Activated CD4-positive, alpha-beta T cell treated with anti-CD3 and anti-CD28 coated beads, Interleukin-2, Interleukin-6, amounts not matched to agents 100 ng/mL and 50 ng/mL, durations not matched to agents 16 hours and 8 hours (primary cell): ENCODE measurements around the gene HSPA1L.

Experiments
- DNase-seq: peaks from one replicate; pipeline ENCODE4 v3.0.0-alpha.2; 2020

The HSPA1L gene

DNA sequence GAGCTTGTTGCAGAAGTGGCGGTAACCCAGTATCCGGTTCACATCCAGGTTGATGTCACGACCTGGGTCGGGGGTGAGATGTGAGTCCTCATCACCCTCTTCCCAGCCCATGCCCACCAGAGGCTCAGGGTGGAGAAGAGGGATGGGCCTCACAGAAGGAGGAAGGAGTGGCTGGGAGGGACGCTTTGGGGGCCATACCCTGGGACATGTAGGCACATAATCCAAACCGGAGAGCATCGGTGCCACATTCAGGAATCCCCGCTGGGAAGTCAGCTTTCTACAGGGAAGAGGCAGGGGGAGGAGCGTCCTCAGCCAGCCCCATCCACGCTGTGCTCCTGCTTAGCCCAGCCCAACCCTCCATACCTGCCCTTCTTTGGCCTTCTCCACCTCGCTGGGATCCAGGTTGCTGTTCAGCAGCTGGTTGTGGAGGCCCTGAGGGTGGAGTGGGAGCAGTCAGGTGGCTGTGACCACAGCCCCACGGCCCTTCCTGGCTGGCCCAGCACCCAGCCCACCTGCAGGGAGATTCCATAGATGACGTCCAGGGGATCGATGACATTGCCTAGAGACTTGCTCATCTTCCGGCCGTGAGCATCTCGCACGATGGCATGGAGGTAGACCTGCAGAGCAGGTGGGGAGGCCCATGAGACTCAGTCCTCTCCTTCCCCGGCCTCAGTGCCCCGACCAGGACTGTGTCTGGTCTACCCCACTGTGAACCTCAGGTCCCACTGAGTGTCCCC is 34.4 kb downstream of the HSPA1L start:
- no peak for DNase-seq

DNA sequence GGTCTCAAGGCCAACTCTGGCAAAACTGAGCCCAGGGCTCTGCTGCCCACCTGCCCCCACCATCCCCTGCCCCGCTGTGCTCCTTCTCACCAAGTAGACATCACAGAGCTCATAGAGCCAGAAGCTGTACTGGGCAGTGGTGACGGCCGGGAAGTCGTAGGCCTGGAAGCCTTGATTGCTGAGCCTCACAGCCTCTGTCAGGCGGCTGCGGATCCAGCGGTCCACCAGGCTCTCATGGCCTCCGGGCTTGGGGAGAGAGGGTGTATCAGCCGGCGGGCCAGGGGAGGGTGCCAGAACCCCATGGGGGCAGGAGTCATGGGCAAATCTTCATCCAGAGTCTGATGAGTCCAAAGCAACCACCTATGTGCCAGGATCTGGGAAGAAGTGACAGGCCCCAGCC is 35.2 kb downstream of the HSPA1L start:
- no peak for DNase-seq

DNA sequence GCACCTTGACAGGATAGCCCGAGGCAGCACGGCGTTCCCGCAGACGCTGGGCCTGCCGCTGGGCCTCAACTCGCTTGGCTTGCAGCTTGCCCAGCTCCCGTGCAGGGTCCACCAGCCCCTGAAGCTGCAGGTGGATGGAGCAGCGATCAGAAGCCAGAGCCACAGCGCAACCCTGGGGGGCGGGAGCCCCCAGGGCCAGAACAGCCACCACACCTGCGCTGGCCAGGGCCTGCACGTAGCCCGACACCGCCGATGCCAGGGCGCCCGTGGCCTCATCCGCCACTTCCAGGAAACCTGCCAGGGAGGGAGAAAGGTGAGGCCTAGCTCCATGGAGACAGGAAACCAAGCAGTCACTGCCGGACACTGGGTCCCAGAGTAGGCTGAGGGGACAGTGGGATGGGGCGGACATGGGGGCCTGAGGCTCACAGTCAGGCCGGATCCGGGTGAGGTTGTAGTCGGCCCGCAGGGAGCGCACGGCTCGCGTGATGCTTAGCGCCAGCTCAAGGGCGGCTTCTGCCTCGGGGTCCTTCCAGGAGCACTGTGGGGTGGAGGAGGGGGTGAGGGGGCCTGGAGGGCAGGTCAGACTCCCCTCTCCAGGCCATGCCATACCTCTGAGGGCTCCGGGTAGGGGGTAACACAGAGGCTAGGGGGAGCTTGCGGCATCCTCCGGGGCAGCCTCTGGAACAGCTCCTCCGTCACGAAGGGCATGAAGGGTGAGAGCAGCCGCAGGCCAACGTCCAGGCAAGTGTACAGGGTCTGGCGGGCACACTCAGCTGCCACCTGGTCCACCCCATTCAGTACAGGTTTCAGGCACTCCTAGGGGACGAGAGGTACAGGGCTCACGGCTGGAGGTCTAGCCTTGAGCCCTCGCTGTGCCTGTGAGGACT is 35.8 kb downstream of the HSPA1L start:
- no peak for DNase-seq

DNA sequence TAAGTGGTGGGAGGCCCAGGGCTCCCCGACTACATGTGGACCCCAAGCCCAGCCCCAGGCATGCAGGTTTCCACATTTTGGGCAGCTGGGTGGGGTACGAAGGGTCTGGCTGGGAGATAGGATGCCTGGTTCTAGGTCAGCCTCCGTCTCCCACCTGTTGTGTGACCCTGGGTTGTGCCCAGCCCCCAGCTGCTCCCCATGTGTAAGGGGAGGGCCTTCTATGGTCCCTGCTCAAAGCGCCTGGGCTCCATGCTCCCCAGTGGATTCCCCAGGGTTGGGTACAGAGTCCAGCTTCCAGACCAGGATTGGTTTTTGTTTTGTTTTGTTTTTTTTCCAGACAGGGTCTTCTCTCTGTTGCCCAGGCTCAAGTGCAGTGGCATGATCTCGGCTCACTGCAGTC is 36.9 kb downstream of the HSPA1L start:
- no peak for DNase-seq

DNA sequence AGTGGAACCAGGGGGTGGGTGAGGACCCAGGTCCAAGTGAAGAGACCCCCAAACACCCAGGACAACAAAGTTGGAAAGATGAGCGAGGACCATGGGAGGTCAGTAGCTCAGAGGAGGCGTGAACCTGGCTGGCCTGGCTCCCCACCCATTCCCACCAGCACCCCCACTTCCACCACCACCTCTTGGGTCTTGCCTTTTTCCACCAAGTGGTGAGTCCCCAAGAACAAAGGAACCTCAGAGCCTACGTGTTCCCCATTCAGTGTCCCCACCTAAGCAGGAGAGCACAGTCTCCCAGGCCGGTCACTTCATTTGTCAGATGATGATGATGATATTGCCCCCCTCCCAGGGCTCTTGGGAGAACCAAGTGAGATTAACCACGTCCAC is 37.4 kb downstream of the HSPA1L start:
- DNase-seq = no peak

DNA sequence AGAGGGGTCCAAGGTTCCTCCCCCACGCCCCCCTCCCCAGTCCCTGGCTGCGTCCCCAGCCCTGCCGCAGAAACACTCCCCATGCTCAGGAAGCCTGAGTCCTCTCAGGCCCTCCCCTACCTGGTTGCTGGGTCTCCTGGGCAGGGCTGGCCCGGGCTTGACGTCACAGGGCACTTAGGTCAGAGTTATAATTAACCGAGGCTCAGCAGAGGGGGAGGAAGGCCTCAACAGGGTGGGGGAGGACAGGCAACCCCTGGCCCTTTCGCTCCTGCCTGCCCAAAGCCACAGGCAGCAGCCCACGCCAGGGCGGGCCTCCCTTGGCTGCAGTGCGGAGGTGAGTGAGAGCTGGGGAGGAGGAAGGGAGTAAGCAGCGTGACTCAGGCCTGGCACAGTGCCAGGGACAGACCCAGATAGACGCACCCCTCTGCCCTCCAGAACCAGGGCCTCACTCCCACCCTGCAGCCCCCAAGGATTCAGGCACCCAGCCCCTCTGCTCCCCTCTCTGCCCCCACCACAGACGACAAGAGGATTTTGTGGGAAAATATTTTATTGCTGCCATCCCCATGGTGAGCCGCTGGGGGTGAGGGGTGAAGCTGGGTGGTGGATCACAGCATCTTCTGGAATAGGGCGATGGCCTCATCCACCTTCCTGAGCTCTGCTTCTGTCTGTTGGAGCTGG is 38.0 kb downstream of the HSPA1L start, which contains the start of gene VWA7:
VWA7 (minus strand) TSS at position 340 of the 678 bp plus-strand sequence. CDS start 549 bp downstream, outside the sequence.
- peak; percentile 78 for DNase-seq

DNA sequence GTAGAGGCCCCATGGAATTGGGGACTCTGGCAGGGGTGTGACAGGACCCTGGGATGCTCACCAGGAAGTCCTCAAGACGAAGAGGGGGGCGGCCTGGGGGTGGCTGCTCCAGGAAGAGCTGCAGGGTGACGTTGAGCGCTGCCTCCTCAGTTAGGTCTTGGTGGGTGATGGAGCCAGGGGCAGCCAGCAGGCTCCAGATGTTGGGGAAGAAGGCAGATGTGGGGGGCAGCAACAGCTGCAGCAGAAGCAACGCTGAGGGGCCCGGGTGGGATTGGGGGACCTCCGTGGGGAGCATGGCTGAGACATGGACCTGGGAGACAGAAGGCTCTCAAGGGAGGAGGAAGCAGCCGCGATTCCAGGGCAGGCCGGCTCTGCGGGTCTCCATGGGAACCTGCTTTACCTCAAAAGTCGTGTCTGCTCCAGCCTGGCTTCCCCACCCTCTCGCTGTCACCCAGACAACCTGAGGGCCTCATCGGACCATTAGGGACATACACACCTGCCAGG is 38.5 kb downstream of the HSPA1L start:
- DNase-seq = no peak

DNA sequence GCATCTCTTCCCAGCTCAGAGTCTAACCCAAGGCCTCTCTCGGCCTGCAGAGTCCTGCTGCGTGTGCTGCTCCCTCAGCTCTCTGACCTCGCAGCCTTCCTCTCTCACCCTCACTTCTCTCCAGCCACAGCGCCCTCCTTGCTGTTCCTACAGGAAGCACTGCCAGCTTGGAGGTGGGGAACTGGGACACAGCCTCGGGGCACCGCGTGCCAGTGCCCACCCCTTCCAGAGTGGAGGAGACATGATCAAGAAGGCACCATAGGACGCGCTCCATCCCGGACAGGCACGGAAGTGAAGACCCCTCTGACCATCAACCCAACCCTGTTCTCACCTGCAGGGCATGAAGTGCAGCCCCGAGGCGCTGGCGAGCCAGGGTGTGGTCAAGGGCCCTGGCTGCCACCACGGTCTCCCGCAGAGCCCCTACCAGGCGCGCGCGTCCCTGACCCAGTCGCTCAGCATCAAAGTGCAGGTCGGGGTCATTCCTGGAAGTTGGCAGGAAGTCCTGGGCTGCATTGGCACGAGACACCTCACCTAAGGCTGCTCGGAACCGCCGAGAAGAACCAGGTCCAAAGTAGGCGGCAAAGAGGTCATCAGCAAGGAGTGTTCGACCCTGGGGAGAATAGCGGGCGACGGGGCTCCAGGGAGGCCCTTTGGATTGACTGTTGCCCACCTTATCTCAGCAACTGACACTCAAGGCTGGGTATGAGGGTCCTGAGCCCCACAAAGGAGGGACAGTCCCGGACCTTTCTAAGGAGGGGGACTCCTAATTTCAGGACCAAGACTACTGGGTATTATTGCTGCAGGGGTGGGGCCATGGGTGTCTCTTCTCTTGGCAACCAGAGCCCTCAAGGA is 39.2 kb downstream of the HSPA1L start:
- no peak for DNase-seq

DNA sequence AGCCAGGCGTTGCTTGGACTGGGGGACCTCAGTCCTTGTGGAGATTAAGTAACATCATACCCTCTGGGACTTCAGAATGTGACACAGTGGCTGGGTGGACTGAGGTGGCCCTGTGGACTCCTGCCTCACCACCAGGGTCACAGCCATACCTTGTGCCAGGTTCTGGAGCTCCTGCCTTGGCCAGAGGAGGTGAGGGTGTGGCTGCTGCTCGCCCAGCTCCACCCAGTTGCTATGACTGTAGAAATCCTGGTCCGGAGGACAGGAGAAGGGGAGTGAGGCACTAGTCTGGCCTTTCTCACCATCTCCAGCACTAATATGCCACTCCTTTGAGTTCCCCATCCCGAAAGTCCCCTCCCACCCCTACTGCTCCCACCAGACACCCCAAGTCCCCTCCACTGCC is 39.9 kb downstream of the HSPA1L start:
- DNase-seq = no peak

DNA sequence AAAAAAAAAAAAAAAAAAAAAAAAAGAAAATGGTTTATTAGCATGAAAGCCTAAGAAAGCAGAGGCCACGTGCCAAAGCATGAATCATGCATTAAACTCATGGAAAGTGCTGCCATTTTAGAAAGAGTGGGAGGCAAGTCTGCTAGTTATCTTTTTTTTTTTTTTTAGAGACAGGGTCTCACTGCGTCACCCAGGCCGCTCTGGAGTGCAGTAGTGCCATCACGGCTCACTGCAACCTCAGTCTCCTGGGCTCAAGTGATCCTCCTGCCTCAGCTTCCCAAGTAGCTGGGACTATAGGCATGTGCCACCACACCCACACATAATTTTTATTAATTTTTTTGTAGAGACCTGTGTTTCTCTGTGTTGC is 43.1 kb downstream of the HSPA1L start:
- no peak for DNase-seq

DNA sequence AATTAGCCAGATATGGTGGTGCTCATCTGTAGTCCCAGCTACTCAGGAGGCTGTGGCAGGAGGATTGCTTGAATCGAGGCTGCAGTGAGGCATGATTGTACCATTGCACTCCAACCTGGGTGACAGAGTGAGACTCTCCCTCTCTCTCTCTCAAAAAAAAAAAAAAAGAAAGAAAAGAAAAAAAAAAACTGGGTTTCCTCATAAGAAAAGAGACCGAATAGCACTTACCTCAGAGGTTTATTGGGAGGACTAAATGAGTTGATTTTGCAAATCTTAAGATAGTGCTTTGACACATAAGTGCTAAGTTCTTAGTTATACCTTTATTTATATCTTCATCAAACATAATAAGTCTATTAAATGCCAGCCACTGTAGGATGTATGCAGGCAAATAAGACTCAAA is 44.2 kb downstream of the HSPA1L start:
- no peak for DNase-seq

DNA sequence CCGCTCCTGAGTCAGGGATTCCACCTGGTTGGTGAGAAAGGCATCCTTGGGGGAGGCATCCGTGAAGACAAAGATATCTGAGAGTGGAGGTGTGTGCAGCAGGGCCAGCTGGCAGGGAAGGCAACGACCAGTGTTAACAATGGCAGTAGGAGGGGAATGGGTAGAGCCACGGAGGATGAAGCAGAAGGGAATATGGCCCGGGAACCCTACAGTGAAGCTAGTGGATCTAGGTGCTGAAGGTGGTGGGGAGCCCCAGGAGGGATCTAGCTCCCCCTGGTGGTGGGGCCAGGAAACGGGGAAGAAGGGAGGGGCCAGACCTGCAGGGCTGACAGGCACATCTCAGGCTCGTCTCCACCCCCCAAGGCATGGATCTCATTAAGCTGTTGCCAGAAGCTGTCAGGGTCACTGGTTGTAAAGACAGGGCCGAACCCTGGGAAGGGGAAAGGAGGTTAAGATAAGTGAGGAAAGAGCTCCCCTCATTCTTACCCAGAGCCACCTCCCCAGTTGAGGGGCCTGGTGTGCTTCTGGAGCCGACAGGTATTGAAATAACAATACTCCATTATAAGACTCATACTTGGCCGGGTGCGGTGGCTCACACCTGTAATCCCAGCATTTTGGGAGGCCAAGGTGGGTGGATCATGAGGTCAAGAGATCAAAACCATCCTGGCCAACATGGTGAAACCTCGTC is 45.3 kb downstream of the HSPA1L start:
- peak; percentile 91 for DNase-seq

DNA sequence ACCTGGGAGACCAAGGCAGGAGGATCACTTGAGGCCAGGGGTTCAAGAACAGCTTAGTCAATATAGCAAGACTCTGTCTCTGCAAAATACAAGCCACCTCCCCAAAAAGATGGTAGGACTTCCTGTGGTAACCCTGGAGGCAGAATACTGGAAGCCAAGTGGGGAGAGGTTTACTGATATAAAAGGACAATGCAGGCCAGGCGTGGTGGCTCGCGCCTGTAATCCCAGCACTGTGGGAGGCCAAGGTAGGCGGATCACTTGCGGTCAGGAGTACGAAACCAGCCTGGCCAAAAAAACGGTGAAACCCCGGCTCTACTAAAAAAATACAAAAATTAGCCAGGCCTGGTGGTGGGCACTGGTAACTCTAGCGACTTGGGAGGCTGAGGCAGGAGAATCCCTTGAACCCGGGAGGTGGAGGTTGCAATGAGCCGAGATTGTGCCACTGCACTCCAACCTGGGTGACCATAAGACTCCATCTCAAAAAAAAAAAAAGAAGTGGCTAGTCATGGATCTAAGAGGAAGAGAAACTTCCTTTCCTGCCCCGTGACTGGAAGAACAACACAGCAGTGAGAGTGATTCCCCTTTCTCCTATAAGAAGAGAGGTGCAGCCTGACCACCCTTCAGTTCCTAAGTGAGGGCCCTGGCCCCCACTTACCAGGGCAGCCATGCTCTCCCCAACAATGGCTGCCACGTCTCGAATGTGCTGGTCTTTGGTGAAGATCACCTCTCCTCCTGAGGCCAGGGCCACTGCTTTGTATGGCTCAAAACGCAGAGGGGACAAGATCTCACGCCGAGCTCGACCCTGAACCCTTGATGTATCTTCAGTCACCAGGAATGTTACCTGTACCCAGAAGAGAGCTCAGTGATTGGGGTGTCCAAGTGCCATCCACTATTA is 46.5 kb downstream of the HSPA1L start:
- DNase-seq = no peak

DNA sequence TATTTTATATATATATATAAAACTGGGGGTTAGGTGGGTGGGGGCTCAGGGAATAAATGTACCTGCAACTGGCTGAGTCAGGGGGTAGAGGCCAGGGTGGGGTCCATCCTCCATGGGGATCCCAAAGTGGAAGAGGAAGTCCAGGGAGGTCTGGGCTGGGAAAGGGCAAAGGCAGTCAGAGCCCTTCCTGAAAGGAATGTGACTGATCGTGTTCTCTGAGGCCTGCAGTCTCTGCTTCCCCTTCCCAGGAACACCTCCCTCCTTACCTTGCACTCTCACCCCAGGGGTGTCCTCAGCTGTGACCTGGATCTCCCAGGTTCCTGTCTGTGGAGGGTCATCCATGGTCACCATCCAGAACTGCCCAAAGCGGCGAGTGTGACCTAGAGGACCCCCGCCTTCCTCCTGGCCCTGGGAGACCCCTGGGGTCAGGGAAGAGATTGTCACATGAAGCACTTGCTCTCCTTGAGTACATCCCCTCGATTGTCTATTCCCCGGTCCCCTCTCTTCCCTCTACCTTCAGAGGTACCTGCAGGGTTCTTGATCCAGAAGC is 47.9 kb downstream of the HSPA1L start:
- no peak for DNase-seq

DNA sequence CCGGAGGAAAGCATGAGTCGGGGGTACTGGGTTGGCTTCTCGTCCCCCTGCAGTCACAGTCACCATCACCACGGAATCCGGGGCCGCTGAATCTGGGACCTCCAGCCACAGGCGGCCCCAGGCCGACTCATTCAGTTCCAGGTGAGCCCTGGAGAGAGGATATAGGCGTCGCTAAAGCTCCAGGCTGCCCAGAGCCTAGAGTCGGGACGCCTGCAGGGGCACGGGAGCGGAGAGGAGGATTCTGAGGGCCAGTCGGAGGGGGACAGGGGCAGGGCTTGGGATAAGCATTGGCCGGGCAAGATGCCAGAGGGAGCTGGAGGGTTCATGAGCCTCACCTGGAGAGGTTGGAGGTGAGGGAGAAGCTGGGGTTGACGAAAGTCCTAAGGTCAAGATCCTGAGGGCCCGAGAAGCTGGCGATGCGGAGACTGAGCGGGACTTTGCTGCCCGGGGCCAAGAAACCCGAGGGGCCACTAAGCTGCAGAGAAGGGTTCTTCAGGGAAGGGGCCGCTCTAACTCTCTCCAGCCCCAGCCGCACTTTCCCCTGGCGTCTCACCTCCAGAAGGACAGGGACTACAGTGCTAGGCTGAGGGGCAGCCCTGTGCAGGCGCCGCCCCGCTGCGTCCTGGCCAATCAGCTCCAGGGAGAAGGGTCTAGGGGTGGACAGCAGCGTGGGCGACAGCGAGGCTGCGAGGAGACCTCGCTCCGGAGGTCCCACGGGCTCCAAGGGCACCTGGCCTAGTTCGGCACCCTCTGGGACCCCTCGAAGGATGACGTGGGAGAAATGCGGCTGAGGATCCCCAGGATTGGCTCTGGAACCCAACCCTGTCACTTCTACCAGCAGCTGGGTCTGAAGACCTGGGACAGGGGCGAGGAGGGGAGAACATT is 48.9 kb downstream of the HSPA1L start:
- no peak for DNase-seq

DNA sequence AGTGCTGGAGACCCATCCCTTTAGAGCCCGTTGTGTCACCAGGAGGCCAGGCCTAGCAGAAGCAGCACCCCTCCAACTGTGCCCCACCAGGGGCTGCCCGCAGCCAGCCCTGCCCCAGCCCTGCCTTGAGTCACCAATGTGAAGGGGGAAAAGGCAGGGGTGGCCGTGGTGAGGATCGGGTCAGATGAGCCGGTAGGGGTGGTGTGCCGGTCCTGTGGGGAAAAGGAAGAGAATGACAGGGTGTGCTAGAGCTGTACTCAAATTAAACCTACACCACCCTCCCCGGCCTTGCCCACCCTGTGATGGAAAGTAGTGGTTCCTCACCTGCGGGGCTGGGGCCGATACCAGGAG is 49.5 kb downstream of the HSPA1L start:
- no peak for DNase-seq

DNA sequence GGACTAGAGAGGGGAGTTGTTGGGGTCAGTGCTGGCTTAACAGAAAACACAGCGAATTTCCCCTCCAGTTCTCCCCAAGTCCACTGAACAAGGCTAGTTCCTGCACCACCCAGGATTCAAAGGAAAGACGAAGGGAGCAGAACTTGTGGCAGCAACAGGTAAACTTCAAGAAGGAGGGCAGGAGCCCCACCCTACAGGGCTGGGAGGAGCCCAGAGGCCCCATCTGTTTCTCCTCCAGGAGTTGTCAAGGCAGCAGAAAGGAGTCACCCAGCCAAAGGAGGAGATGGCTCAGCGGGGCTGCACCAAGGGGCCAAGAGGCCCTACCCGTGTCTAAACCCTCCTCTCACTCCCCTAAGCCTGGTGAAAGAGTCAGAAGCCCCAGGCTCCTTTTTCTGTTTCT is 50.9 kb downstream of the HSPA1L start:
- no peak for DNase-seq

DNA sequence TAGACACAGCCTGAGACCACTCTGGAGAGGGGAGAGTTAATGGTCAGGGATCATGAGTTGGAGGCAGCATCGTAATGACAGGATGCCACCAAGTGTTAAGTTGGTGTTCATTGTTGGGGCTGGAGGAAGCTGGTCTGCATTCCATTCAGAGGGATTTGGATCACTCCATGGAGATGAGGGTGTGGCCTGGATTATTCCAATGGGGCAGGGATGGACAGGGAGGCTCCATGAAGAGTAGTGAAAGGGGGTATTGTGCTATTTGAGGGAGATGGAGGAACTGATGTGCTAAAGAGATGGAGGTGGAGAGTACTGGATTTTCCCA is 51.5 kb downstream of the HSPA1L start:
- no peak for DNase-seq

DNA sequence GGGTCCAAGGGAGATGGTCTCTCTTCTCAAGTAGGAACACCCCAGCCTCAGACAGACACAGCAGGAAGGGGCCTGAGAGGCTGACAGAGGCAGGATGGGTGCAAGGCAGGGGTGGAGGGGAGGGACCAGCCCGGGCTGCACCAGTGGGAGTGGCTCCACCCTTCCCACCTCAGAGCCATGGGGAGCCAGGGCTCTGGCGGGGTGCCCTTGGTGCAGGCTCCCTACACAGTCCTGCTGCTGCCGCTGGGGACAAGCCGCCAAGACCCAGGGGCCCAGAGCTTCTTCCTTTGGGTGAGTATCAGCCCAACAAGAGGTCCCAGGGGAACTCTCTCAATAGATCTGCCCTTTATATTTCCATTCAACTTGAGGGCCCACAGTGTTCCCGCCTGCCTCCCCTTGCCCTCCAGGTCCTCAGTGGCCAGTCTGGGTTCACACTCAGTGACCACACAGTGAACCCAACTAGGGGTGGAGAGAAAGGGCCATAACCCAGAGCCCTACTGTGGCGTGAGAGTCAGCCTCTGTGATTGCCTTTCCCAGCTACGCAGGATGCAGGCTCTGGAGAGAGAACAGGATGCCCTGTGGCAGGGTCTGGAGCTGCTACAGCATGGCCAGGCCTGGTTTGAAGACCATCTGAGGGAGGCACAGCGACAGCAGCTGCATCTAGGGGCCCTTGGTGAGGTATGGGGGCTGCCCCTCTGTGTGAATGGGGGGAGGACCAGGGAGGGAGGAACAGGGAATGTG is 52.0 kb downstream of the HSPA1L start:
- DNase-seq = no peak
